PFSK-1 (cell line): ENCODE data around the gene HIPK2.

Experiments
- FOXP2 ChIP-seq: optimal IDR thresholded peaks from 2 replicates; pipeline ENCODE3; 2011; ENCODE audit warnings: borderline replicate concordance, control low read depth, inconsistent platforms; ENCODE audit not compliant: insufficient read depth; ENCODE audit errors: extremely low read length, extremely low read depth
- POLR2AphosphoS5 ChIP-seq: IDR thresholded peaks from 2 replicates; pipeline ENCODE4 v1.6.1; 2012; ENCODE audit warnings: low read depth, mild to moderate bottlenecking, control low read depth, low read length, moderate library complexity
- REST ChIP-seq, 2 experiments: IDR thresholded peaks; 2 replicates each; pipeline versions ENCODE4 v1.6.1 to v1.8.0; 2011 to 2012; ENCODE audit warnings: low read depth in 2 of 2, low read length in 2 of 2, control low read depth in 1 of 2, inconsistent platforms in 1 of 2, mild to moderate bottlenecking in 1 of 2, moderate library complexity in 1 of 2; ENCODE audit not compliant: insufficient read depth in 1 of 2
- SIN3A ChIP-seq: IDR thresholded peaks from 2 replicates; pipeline ENCODE4 v1.6.1; 2012; ENCODE audit warnings: mild to moderate bottlenecking, low read length, moderate library complexity, borderline replicate concordance; ENCODE audit not compliant: insufficient read depth
- TAF1 ChIP-seq: IDR thresholded peaks from 2 replicates; pipeline ENCODE4 v1.6.1; 2012; ENCODE audit warnings: low read length, control low read depth, borderline replicate concordance; ENCODE audit not compliant: insufficient read depth

The HIPK2 gene

GRCh38 chr7:139566736-139567646 is 210.8 kb downstream of the HIPK2 start:
- TF ChIP-seq TAF1 = no peak
- no peak for TF ChIP-seq POLR2AphosphoS5
- TF ChIP-seq SIN3A = no peak
- no peak for TF ChIP-seq REST (IDR thresholded peaks at IDR 0.05; ENCODE audit: insufficient read depth in 1 of 2, low read depth in 2 of 2, low read length in 2 of 2)
- TF ChIP-seq FOXP2 = no peak

- TF ChIP-seq SIN3A = no peak
- TF ChIP-seq REST (IDR thresholded peaks at IDR 0.05; ENCODE audit: insufficient read depth in 1 of 2, low read depth in 2 of 2, low read length in 2 of 2) = no peak
- TF ChIP-seq FOXP2 = no peak
- no peak for TF ChIP-seq TAF1
- no peak for TF ChIP-seq POLR2AphosphoS5
These were observed 211.7 kb downstream of the HIPK2 start for GRCh38 chr7:139566075-139566474.

GRCh38 chr7:139563856-139564255 is 213.9 kb downstream of the HIPK2 start:
- TF ChIP-seq TAF1 (no peak), POLR2AphosphoS5 (no peak)

- TF ChIP-seq FOXP2 (no peak), SIN3A (no peak), REST (IDR thresholded peaks at IDR 0.05; ENCODE audit: insufficient read depth in 1 of 2, low read depth in 2 of 2, low read length in 2 of 2) (no peak), POLR2AphosphoS5 (no peak), TAF1 (no peak)
These were observed 214.7 kb downstream of the HIPK2 start for GRCh38 chr7:139562961-139563565.

- TF ChIP-seq FOXP2 = no peak
These were observed 215.3 kb downstream of the HIPK2 start for GRCh38 chr7:139562491-139562890.

DNA sequence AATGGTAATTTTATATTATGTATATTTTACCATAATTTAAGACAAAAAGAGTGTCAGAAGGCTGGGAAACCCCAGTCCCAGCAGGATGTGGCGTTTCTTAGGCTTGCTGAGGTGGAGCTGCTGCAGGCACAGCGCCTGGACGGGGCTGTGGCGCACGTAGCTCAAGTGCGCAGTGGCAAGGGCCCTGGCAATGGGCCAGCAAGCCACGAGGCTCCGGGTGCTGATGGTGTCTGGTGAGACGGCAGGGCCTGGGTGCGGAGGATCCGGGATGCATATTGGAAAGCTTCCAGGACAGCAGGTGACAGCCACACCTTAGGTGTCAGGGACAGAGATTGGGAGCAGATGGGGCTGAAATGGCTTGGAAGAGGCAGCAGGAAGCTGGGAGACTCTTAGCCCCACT is 217.1 kb downstream of the HIPK2 start:
- TF ChIP-seq FOXP2 (no peak), REST (IDR thresholded peaks at IDR 0.05; ENCODE audit: insufficient read depth in 1 of 2, low read depth in 2 of 2, low read length in 2 of 2) (no peak), TAF1 (no peak), SIN3A (no peak), POLR2AphosphoS5 (no peak)
